PC-3 (cell line): ENCODE data around the gene FBXO34.

ENCODE experiments used
- EZH2 ChIP-seq: fragments of 300-600 bp; sonication (generic); IDR thresholded peaks from one replicate; pipeline ENCODE4 v1.6.1; 2017; ENCODE audit warnings: antibody characterized with exemption, mild to moderate bottlenecking, low read length; ENCODE audit not compliant: unreplicated experiment
- EZH2phosphoT487 ChIP-seq: fragments of 300-600 bp; sonication (generic); IDR thresholded peaks from 2 replicates; pipeline ENCODE4 v1.6.1; 2018; ENCODE audit warnings: mild to moderate bottlenecking, antibody characterized with exemption, low read length, borderline replicate concordance
- TF ChIP-seq, protein P1 (sequence below): fragments of 300-600 bp; sonication (generic); conservative IDR thresholded peaks from 2 replicates; pipeline ENCODE4 v1.5.1; 2017; ENCODE audit warnings: antibody characterized with exemption, low read depth, mild to moderate bottlenecking, low read length

DNA sequence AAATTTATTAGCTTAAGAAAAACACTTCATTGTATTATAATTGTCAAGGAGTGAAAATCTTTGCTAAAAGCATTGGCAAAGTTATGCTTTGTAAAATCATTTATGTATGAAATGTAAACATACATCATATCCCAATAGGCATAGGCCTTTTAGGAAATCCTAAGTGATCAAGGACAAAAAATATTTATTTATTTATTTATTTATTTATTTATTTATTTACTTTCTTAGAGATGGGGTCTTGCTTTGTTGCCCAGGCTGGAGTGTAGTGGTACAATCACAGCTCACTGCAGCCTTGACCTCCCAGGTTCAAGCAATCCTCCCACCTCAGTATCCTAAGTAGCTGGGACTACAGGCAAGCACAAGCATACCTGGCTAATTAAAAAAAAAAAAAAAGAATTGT lies 47.9 kb upstream of the FBXO34 start:
- TF ChIP-seq, protein P1, sequence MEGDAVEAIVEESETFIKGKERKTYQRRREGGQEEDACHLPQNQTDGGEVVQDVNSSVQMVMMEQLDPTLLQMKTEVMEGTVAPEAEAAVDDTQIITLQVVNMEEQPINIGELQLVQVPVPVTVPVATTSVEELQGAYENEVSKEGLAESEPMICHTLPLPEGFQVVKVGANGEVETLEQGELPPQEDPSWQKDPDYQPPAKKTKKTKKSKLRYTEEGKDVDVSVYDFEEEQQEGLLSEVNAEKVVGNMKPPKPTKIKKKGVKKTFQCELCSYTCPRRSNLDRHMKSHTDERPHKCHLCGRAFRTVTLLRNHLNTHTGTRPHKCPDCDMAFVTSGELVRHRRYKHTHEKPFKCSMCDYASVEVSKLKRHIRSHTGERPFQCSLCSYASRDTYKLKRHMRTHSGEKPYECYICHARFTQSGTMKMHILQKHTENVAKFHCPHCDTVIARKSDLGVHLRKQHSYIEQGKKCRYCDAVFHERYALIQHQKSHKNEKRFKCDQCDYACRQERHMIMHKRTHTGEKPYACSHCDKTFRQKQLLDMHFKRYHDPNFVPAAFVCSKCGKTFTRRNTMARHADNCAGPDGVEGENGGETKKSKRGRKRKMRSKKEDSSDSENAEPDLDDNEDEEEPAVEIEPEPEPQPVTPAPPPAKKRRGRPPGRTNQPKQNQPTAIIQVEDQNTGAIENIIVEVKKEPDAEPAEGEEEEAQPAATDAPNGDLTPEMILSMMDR, result no peak
- TF ChIP-seq EZH2, result no peak
- no peak for TF ChIP-seq EZH2phosphoT487
